ENCODE measurements around the gene MYBPH.

MYBPH gene

DNA sequence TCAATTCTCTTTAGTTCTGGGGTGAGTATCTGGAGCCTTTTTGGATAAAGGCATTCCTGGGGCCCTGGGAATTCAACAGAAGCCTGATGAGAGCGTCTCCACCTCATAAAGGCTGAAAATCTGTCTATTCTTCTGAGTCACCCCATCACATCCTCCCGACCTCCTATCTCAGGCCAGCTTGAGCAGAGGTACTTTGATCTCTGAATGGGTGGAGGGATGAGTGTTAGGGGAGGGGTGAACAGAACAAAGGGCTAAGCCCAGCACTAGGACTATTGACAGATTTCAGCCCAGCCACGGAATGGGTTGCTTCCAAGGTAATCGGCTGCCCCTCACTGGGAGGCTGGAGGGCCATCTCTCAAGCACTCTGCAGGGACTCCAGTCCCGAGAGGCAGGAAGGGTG is 2.5 kb upstream of the MYBPH start:
- no peak for DNase-seq

DNA sequence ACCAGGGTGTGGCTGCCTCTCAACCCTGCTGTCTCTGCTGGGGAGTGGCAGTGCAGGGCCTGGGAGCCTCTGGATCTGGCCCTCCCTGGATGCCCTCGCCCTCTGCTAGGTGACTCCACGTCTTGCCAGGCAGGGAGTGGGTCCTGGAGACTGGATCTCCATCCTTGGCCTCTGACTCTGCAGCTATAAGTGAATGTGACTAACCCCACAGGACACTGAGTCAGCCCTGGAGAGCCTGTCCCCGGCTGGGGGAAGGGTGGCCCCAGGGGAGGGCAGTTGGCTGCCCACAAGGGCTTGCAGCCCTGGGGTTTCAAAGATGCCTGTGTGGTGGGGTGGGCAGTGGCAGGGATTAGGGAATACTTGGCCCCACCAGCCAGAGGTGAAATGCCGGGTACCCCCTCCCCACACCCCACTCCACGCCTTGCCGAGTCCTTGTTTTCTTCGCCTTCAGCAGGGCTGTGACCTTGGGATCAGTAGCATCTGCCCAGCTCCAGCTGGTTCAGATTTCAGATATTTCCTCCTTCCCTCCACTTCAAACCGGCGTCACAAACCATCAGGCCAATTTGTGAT is 1.9 kb upstream of the MYBPH start:
- DNase-seq, result no peak

DNA sequence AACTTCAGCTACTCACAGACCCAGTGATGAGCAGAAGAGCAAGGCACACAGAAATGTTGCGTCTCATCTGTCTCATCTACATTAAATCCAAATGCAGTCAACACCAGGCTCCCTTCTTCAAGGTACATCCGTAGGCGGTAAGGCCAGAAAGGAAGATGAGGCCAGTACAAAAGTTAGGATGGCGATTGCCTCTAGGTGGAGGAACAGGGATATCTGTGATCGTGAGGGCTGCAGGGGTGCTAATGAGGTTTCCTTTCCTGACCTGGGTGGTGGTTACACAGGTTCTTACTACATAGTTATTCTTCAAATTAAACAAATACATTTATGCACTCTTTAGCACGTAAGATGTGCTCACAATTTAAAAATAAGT is 1.4 kb upstream of the MYBPH start:
- no peak for DNase-seq

DNA sequence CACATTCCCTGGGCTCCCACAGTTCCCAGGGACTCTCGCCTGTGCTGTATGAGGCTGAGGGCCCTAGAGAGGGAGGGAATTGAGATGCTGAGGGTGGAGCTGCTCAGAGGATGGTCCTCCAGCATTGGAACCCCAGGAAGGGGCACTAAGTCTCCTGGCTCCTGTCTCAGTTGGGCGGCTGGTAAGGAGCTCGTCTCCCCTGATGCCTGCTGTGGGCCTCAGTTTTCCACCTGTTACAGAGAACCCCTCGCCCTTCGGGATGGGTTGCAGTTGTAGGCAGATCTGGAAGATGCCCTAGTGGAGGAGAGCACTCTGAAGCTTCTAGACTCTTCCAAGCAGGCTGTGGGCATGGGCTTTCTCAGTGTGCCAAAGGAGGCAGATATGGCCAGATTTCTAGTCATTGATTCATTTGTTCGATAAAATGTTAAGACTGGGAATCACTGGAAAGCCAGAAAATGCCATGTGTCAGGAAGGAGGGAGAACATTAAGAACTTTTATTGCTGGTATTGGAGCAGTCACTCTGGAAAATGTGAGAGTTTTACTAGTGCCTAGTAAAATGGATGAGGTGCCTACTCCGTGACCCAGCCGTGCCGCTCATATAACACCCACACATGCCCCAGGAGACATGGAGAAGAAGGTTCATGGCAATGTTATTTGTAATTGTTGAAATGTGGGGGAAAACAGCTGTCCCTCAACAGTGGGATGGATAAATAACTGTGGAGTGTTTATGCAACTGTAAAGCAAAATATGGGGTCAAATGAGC is 828 bp upstream of the MYBPH start:
- no peak for DNase-seq

DNA sequence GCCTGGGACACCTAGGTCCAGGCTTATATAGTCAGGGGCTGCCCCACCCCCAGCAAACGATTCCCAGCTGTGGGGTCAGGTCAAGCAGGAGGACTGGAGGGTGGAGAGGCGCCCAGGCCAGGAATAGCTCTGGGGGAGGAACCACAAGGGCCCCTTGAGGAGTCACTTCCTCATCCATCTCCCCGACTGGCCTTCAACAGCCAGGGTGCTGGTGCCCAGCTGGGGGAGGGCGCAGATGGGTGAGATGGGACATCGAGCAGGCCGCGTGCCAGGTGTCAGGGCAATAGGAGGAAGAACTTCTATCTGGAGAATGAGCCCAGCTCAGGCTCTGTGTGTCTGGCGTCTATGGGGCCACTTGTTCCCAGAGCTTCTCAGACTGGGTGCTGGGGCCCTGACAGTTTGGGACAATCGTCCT is 208 bp upstream of the MYBPH start:
- DNase-seq, result no peak

DNA sequence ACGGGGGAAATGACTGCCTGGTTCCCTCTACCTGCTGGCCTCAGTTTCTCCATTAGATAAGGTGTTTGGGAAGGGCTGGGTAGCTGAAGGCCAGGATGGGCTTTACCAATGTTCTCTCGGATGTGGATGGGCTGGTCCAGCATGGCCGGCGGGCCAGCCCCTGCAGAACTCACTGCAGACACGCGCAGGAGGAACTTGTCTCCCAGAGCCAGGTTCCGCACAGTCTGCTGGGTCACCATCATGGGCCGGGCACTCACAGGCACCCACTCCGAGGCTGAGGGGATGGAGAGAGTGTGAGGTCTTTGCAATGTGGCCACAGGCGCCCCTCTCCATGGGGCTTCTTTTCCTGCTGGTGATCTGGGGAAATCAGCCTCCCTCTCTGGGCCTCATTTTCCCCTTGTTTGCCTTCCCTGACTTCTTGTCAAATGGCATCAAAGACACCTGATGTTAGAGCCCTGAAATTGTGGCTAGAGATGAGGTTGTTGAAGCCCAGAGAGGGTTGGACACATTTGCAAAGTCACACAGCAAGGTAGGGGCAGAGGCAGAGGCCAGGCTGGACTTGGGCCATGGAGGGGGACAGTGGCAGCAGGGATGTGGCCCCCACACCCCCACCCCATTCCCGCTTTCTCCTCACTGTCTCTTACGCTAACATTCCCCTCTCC is 1.2 kb downstream of the MYBPH start:
- no peak for DNase-seq

DNA sequence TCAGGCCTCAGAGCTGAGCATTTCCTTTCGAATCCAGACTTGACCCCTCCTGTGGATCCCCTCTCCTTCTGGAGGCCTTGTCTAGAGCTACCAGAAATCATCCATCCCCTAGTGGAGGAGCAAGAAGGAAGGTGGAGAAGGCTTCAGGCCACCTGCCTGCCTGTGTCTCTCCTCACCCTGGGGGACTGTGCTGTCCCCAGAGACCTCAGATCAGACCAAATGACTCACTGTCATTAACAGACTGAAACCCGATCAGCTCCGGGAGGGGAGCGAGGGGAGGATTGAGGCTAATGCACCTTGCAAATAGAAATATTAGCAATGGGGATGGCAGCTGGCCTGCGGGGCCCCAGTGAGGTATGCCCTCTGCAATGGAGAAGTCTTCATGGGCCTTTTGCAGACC is 2.1 kb downstream of the MYBPH start:
- DNase-seq, result no peak

DNA sequence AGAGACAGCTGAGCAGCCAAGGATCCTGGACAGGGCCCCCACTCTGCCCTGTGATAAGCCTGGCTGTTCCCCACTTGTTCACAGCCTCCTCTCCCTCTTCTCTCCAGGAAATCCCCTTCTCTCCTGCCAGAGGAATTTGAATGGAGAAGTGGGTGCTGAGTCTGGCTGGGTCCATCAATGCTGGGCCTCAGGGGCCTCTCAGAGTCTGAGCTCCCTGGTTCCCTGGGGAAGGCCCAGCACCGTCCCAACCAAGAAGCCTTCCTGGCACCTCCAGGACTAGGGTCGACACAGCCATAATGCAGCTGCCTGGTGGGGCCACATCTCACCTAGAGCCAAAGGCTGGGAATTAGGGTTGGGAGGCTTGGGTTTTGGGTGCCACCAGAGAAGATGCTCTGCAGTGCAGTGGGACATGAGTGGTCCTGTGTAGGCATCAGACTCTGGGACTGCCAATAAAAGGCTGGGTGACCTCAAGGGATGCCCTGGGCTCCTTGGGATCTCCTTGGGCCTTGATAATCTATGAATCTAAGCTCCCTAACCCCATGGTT is 2.5 kb downstream of the MYBPH start:
- DNase-seq, result no peak

DNA sequence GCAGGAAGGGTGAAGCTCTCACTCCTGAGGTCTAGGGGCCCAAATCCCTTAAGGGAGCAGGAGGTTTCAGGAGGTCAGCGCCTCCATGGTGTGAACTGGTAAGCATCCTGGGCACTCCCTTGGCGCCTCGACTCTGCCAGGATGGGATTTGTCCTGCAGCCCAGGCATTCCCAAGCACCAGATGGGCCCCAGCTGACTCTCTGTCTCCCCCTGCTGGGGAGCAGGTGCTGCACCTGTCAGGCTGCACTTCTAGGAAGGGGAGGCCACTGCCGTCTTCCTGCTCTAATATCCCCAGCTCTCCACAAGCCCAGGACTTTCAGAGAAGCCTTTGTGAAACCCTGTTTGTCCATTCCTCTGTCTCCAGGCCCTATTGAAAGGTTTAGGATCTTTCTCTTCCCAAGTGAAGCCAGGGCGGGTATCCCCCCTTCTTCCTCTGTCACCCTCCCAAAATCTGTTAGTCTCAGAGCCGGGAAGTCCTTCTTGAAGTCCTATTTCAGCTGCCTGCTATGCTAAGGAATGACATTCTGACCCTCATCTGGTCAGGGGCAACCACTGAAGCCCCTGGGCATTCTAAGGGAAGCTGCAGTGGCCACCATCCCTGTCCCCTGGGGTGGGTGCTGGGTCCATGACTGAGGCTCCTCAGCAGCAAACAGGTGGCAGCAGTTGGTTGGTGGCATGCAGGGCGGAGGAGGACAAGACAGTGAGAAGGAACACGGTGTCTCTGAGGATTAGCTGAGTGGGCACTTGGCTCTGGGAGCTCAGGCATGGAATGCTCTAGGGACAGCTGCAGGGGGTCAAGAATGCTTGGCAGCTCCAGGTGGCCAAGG is 3.2 kb downstream of the MYBPH start:
- peak; percentile 11 for DNase-seq

DNA sequence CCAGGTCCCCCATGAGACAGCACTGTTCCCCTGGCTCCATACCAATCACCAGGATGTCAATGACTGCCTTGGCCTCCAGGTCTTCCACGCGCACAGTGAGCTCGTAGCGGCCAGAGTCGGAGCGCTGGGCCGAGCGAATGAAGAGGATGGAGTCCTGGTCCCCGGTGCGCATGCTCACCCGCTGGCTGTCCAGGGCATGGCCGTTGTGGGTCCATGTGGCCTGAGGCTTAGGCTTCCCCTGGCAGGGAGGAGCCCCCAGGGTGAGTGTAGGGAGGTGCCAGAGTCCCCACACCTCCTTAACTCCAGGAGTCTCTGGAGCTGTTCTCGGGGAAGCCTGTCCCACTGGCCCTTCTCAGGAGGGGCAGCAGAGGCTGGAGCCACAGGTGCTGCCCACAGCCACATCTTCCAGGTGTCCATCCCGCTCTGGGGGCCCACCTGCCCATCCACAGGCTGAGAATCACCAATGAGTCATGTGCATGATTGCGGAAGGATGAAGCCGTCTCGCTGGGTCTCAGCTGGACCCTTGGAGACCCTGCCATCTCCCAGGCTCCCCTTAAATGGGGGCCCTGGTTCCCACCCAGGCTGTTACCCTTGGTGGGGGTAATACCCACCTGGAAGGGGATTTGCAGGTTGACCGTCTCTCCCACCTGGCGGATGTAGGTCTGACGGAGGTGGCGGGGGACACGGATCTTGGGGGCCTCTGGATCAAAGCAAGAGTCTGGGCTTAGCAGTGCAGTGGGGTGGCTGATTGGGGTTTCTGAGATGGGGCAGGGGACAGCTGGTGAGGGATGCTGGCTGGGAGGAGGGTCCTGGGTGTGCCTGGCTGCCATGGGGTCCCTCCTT is 4.1 kb downstream of the MYBPH start:
- DNase-seq, result no peak

DNA sequence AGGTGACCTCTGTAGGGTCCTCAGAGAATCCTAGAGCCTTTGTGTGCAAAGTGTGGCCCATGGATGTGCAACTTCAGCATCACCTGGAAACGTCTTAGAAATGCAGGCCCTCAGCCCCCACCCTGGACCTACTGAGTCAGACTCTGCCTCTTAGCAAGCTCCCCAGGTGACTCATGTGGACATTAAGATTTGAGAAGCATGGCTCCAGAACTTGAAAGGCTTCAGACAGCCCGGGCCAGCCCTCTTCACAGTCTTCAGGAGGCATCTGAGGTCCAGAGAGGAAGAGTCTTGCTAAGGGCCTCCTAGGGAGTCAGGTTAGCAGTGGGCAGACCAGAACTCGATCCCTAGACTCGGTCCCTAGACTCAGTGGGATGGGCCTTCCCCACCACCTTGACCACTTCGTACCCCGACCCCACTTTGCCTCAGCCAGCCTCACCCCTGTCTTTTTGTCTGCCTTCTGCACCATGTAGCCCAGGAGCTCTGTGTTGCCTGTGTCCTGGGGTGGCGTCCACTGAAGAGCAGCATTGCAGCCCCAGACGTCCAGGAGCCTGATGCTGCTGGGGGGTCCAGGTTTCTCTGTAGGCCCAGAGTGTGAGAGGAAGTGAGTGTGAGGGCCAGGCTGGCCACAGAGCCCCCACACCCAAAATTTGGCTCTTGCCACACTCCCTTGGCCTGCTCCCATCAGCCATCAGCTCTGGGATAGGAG is 4.8 kb downstream of the MYBPH start:
- DNase-seq, result no peak

DNA sequence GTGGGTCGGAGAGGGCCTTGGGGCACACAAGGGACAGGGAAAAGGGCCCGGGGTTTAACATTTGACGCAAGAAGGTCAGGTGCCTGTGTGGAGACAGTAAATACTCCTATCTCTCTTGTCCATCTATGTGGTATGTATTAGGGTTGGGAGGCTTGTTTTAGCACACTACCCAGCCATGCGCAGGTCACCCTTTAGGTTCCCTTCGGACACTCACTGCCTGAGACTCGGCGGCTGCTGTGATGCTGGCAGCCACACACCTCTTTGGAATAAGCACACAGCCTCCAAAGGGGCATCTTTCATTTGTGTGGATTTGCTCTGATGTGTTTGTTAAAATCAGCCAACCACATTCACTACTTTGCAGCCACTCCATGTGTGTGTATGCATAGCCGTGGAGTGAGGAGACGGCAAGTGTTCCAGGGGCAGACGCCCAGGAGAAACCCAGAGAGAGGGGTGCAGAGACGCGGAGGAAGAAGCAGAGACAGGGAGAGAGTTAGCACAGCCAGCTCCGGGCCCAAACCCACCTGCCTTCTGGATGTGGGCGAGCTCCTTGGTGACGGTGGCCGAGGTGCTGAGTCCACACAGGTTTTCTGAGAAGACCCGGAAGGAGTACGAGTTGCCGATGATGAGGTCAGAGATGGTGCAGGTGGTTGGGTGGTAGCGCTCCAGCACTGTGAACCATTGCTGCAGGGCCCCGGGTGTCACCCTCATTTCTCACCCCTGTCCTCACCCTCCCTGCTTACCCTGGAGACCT is 5.7 kb downstream of the MYBPH start:
- no peak for DNase-seq

DNA sequence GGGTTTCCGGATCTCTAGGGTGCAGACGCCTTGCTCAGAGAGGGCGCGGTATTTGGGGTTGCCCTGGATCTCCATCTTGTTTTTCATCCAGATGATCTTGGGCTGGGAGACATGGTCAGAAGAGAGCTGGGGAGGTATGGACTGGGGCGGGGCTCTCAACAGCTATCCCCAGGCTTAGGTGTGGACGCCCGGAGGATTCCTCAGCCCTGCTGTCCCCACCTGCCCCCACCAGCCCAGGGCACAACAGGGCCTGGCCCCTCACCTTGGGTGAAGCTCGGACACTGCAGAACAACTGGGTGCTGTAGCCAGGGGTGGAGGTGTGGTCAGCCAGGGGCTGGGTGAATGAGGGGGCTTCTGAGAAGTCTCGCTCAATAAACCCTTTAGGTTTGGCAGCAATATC is 6.6 kb downstream of the MYBPH start:
- no peak for DNase-seq

DNA sequence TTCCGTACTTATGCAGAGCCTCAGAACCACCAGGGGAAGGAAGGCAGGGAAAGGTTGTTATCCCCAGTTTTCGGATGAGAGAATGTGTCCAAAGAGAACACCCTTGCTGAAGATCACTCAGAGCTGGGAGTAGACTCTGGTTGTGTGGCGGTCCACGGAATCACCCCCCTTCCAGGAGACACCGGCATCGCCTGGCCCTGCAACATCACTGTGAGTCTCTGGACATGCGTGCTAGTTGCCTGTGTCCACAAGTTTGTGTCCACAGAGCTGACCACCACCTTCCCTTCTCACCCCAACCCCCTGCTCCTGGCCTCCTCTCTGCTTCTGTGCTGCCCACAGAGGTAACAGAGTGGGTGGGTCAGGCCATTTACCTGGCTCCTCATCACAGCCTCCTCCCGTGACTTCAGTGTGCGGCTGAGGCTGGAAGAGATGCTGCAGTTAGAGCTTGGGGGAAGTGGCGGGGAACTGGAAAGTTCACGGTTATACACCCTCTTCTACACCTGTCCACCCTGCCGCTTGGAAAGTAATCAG is 7.3 kb downstream of the MYBPH start:
- DNase-seq, result no peak

DNA sequence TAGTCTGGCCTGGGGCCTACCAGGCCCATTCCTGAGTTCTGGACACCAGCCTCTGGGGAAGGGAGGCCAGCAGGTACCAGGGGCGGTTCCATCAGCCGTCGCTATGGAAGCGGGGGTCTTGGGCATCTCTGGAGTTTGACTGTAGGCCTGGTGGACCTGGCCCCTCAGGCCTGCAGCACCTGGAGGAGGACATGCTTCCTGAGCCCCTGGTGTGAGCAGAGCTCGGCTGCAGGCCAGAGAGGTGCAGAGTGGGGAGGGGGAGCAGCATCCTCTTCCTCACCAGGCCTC is 7.8 kb downstream of the MYBPH start:
- no peak for DNase-seq

DNA sequence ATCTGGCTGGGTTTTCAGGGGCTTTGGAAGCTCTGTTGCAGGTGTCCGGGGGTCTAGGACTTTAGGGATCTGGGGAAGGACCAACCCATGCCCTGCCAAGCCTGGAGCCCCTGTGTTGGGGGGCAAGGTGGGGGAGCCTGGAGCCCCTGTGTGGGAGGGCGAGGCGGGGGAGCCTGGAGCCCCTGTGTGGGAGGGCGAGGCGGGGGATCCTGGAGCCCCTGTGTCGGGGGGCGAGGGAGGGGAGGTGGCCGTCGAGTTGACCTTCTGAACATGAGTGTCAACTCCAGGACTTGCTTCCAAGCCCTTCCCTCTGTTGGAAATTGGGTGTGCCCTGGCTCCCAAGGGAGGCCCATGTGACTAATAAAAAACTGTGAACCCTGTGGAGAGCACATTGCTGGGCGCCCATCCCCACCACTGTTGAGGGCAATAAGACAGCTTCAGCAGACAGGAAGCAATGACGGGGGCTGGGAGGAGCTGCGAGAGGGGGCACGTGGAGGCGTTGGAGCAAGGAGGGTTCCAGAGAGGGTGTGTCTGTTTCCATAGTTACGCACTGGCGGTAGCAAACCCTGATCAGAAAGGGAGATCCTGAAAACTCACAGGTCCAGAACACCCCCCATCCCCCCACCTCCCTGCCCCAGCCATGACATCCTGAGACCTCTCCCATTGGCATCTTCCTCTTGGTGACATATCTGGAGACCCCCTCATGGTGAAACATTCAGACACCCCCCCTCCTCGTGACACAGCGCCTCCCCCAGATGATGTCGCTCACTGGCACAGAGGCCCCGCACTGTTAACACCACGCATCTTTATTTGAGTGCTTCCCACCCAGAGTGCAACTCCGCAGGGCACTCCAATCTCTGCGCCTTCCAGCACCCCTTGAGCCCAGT is 8.4 kb downstream of the MYBPH start:
- DNase-seq, result no peak

DNA sequence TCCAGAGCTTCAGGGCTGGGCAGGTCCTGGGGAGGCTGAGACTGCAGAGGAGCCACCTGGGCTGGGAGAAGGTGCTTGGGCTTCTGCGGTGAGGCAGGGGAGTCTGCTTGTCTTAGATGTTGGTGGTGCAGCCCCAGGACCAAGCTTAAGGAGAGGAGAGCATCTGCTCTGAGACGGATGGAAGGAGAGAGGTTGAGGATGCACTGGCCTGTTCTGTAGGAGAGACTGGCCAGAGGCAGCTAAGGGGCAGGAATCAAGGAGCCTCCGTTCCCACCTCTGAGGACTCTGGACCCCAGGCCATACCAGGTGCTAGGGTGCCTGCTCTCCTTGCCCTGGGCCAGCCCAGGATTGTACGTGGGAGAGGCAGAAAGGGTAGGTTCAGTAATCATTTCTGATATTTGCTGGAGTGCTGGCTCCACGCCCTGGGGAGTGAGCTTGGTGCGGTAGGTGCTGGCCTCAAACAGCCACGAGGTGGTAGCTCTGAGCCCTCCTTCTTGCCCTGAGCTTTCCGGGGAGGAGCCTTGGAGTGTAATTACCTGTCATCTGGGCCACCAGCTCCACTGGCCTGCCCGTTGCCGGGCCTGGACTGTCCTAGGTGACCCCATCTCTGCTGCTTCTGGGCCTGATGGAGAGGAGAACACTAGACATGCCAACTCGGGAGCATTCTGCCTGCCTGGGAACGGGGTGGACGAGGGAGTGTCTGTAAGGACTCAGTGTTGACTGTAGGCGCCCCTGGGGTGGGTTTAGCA is 9.3 kb downstream of the MYBPH start:
- no peak for DNase-seq

DNA sequence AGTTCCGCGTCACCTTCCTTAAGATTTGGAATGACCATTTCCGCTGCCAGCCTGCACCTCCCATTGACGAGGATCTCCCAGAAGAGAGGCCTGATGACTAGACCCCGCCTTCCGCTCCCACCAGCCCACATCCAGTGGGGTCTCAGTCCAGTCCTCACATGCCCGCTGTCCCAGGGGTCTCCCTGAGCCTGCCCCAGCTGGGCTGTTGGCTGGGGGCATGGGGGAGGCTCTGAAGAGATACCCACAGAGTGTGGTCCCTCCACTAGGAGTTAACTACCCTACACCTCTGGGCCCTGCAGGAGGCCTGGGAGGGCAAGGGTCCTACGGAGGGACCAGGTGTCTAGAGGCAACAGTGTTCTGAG is 9.8 kb downstream of the MYBPH start:
- DNase-seq, result no peak

Measured in central memory CD4-positive, alpha-beta T cell (primary cell).